Measurements from ENCODE around the gene OR6V1.

DNA sequence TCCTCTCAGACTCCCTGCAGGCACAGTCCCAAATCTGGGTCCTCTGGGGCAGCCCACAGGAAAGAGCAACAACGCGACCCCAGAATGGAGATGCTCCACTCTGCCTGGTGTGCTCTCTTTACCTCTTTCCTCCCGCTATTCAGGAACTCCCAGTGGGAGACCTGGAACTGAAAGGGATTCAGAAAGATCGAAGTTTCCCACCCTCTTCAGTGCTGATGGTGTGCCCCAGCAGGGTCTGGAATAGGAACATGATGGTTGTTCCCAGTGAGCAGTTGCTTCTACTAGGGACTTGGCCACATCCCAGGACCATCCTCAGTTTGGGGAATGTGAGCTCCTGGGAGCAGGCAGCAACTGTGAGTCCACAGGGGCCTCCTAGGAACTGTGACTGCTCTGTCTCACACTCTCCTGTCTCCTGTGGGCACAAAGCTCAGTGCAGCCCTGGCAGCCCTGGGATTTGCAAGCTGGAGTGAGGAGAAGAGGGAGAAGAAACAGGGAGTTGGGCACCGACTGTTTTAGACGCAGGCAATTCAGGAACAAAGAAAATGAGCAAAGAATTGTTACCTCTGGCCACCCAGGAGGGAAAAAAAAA, 17.9 kb downstream of the OR6V1 start:
- TF ChIP-seq, protein P1, sequence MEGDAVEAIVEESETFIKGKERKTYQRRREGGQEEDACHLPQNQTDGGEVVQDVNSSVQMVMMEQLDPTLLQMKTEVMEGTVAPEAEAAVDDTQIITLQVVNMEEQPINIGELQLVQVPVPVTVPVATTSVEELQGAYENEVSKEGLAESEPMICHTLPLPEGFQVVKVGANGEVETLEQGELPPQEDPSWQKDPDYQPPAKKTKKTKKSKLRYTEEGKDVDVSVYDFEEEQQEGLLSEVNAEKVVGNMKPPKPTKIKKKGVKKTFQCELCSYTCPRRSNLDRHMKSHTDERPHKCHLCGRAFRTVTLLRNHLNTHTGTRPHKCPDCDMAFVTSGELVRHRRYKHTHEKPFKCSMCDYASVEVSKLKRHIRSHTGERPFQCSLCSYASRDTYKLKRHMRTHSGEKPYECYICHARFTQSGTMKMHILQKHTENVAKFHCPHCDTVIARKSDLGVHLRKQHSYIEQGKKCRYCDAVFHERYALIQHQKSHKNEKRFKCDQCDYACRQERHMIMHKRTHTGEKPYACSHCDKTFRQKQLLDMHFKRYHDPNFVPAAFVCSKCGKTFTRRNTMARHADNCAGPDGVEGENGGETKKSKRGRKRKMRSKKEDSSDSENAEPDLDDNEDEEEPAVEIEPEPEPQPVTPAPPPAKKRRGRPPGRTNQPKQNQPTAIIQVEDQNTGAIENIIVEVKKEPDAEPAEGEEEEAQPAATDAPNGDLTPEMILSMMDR (conservative IDR thresholded peaks at IDR 0.05; ENCODE audit: low read length) = no peak
- no peak for TF ChIP-seq EZH2phosphoT487 (IDR thresholded peaks at IDR 0.05; ENCODE audit: borderline replicate concordance, low read depth, low read length)
